Neural progenitor cell (in vitro differentiated cells): ENCODE data around the gene SYT17. TPM values are rescaled to one million over a fixed set of nuclear protein-coding genes. Genes with fewer than 3 reads are reported as not detected.

Experiments
- DNase-seq: peaks from one replicate; pipeline ENCODE4 v3.0.0-alpha.2; 2016; ENCODE audit warnings: low spot score
- H2AFZ ChIP-seq: fragments of 200-600 bp; sonication (generic); replicated peaks from 2 replicates; pipeline ENCODE4 v1.6.1; 2016; ENCODE audit warnings: antibody characterized with exemption
- H3F3A ChIP-seq: fragments of 200-600 bp; sonication (generic); 2 replicates; pipeline ENCODE4 v1.6.1; 2016; ENCODE audit warnings: antibody characterized with exemption, low read depth
- H3K27ac ChIP-seq: fragments of 200-600 bp; sonication (generic); 2 replicates; pipeline ENCODE4 v1.5.1; 2016; ENCODE audit warnings: mild to moderate bottlenecking
- H3K27me3 ChIP-seq: fragments of 200-600 bp; sonication (generic); 2 replicates; pipeline ENCODE4 v1.6.1; 2016; ENCODE audit warnings: mild to moderate bottlenecking, moderate library complexity
- H3K36me3 ChIP-seq: fragments of 200-600 bp; sonication (generic); 2 replicates; pipeline ENCODE4 v1.5.1; 2016
- H3K4me1 ChIP-seq: fragments of 200-600 bp; sonication (generic); 2 replicates; pipeline ENCODE4 v1.6.1; 2016; ENCODE audit warnings: mixed run types
- H3K4me2 ChIP-seq: fragments of 200-600 bp; sonication (generic); 2 replicates; pipeline ENCODE4 v1.6.1; 2016
- H3K4me3 ChIP-seq: fragments of 200-600 bp; sonication (generic); 2 replicates; pipeline ENCODE4 v1.5.1; 2016
- H3K79me2 ChIP-seq: fragments of 200-600 bp; sonication (generic); 2 replicates; pipeline ENCODE4 v1.6.1; 2016; ENCODE audit warnings: low read depth
- H3K9ac ChIP-seq: fragments of 200-600 bp; sonication (generic); 2 replicates; pipeline ENCODE4 v1.6.1; 2016
- H3K9me3 ChIP-seq: fragments of 200-600 bp; sonication (generic); 2 replicates; pipeline ENCODE4 v1.5.1; 2016; ENCODE audit warnings: low read depth
- H4K20me1 ChIP-seq: fragments of 200-600 bp; sonication (generic); 2 replicates; pipeline ENCODE4 v1.6.1; 2016; ENCODE audit warnings: low read depth
- H3K27ac Mint-ChIP-seq: 3 replicates; pipeline ENCODE4 v1.8.0; 2021; ENCODE audit warnings: mixed read lengths
- H3K27me3 Mint-ChIP-seq: 2 replicates; pipeline ENCODE4 v1.8.0; 2022; ENCODE audit warnings: low read depth, mild to moderate bottlenecking, inconsistent platforms, moderate library complexity, mixed read lengths; ENCODE audit not compliant: insufficient read depth
- H3K36me3 Mint-ChIP-seq: 3 replicates; pipeline ENCODE4 v1.8.0; 2021; ENCODE audit warnings: mixed read lengths
- H3K4me1 Mint-ChIP-seq: 3 replicates; pipeline ENCODE4 v1.8.0; 2021; ENCODE audit warnings: mixed read lengths
- H3K4me3 Mint-ChIP-seq: 3 replicates; pipeline ENCODE4 v1.8.0; 2021; ENCODE audit warnings: mild to moderate bottlenecking, moderate library complexity, mixed read lengths
- H3K9me3 Mint-ChIP-seq: 3 replicates; pipeline ENCODE4 v1.8.0; 2020; ENCODE audit warnings: mixed read lengths
- CTCF ChIP-seq: fragments of 200-600 bp; sonication (generic); IDR thresholded peaks from 2 replicates; pipeline ENCODE4 v1.5.1; 2017; ENCODE audit warnings: antibody characterized with exemption, mild to moderate bottlenecking
- EZH2 ChIP-seq: fragments of 200-600 bp; sonication (generic); IDR thresholded peaks from 2 replicates; pipeline ENCODE4 v1.6.1; 2017; ENCODE audit warnings: antibody characterized with exemption, mild to moderate bottlenecking, moderate library complexity
- EZH2phosphoT487 ChIP-seq: fragments of 200-600 bp; sonication (generic); IDR thresholded peaks from 2 replicates; pipeline ENCODE4 v1.6.1; 2017; ENCODE audit warnings: antibody characterized with exemption
- total RNA-seq: library from RNA; depleted of rRNA; stranded (reverse); fragments of >200 nt; gene quantifications from 2 replicates; pipeline ENCODE4 v1.2.3, GENCODE V29; 2015; ENCODE audit warnings: low replicate concordance

The SYT17 gene
- total RNA-seq, 1 donor from 2014 or later: 7.2 TPM

- Mint-ChIP-seq H3K4me1 (peaks cover 44% of the 10 kb centered on the region), H3K36me3 (no peaks in the 10 kb centered on the region), H3K27me3 (peaks cover 9% of the 10 kb centered on the region), H3K9me3 (no peaks in the 10 kb centered on the region), H3K27ac (peak overlapping the region; percentile 60), H3K4me3 (peak overlapping the region; percentile 60)
- Histone ChIP-seq H3K4me2 (no peak overlapping the region), H3K4me1 (peaks cover 6% of the 10 kb centered on the region), H3F3A (no peaks in the 10 kb centered on the region), H4K20me1 (no peaks in the 10 kb centered on the region), H3K27ac (no peak overlapping the region), H3K36me3 (no peaks in the 10 kb centered on the region), H3K27me3 (no peaks in the 10 kb centered on the region), H3K4me3 (no peak overlapping the region), H2AFZ (no peak overlapping the region), H3K79me2 (no peaks in the 10 kb centered on the region), H3K9me3 (no peaks in the 10 kb centered on the region), H3K9ac (no peak overlapping the region)
- TF ChIP-seq CTCF (no peak), EZH2 (no peak), EZH2phosphoT487 (no peak)
- no peak for DNase-seq
Observed at GRCh38 chr16:19136549-19137196, 31.4 kb upstream of the SYT17 start.

- no peak overlapping the region for H3K4me3 Mint-ChIP-seq
- Histone ChIP-seq H3K36me3 (no peaks in the 10 kb centered on the region), H3K4me3 (no peak overlapping the region), H3K27me3 (no peaks in the 10 kb centered on the region), H3K79me2 (no peaks in the 10 kb centered on the region), H3K27ac (no peak overlapping the region), H3F3A (no peaks in the 10 kb centered on the region), H3K9me3 (no peaks in the 10 kb centered on the region), H3K4me2 (no peak overlapping the region), H4K20me1 (no peaks in the 10 kb centered on the region), H2AFZ (no peak overlapping the region), H3K9ac (no peak overlapping the region), H3K4me1 (peaks cover 6% of the 10 kb centered on the region)
- TF ChIP-seq EZH2phosphoT487: no peak
- no peak for TF ChIP-seq EZH2
- TF ChIP-seq CTCF: no peak
- DNase-seq: no peak
- H3K27ac Mint-ChIP-seq: peak overlapping the region; percentile 7
- H3K9me3 Mint-ChIP-seq: no peaks in the 10 kb centered on the region
- peaks cover 40% of the 10 kb centered on the region for H3K4me1 Mint-ChIP-seq
- H3K36me3 Mint-ChIP-seq: no peaks in the 10 kb centered on the region
- peaks cover 9% of the 10 kb centered on the region for H3K27me3 Mint-ChIP-seq
Observed at GRCh38 chr16:19137201-19138128, 30.6 kb upstream of the SYT17 start.

DNA sequence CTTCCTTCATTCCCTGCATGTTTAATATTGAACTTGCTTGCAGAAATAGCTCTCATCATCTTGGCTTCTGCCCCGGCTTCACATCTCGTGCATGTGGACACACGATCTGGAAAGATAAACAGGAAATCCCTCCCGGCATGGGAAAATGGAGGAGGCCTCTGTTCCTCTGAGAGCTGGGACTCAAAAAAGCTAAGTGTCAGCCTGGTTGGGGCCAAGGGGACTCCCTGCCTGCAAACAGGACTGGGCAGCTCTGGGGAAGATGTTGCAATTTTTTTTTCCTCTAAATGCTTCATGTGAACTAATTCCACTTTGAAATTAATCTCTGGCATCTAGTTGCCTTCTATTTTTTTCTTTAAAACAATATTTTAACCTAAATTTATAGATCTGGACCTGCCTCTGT, 29.4 kb upstream of the SYT17 start:
- Mint-ChIP-seq H3K4me3 (no peak overlapping the region), H3K9me3 (no peaks in the 10 kb centered on the region), H3K4me1 (peaks cover 47% of the 10 kb centered on the region), H3K27me3 (peaks cover 7% of the 10 kb centered on the region), H3K27ac (peak overlapping the region; percentile 51), H3K36me3 (no peaks in the 10 kb centered on the region)
- H3K27ac ChIP-seq: no peak overlapping the region
- H3K9me3 ChIP-seq: no peaks in the 10 kb centered on the region
- H3K27me3 ChIP-seq: no peaks in the 10 kb centered on the region
- H3F3A ChIP-seq: no peaks in the 10 kb centered on the region
- no peak for DNase-seq
- H3K79me2 ChIP-seq: no peaks in the 10 kb centered on the region
- no peaks in the 10 kb centered on the region for H3K36me3 ChIP-seq
- H3K4me3 ChIP-seq: no peak overlapping the region
- no peak for TF ChIP-seq EZH2phosphoT487
- no peak for TF ChIP-seq EZH2
- no peak for TF ChIP-seq CTCF
- H3K9ac ChIP-seq: no peak overlapping the region
- no peak overlapping the region for H3K4me2 ChIP-seq
- H3K4me1 ChIP-seq: peaks cover 6% of the 10 kb centered on the region
- peak overlapping the region; percentile 85 for H2AFZ ChIP-seq
- no peaks in the 10 kb centered on the region for H4K20me1 ChIP-seq
